Adrenal gland (tissue), 12 donors: ENCODE data around the gene SCGN. TPM values are rescaled to one million over a fixed set of nuclear protein-coding genes. Genes with fewer than 3 reads are reported as not detected.

Experiments
- DNase-seq, 7 donors: peaks; one replicate each; pipeline ENCODE4 v3.0.0-alpha.2; 2019 to 2020
- H3K27ac ChIP-seq, 5 donors: fragments of 200-600 bp; sonication (generic) in 4 of 5; 1 replicate in 3 of 5; 2 replicates in 2 of 5; pipeline versions ENCODE4 v1.5.1 to v1.8.0; 2016 to 2020; ENCODE audit warnings: mild to moderate bottlenecking in 1 of 5
- H3K27me3 ChIP-seq: fragments of 200-600 bp; 2 replicates; pipeline ENCODE4 v1.8.0; 2021
- H3K36me3 ChIP-seq, 2 donors: fragments of 200-600 bp; replicated peaks in 1 of 2; 1 replicate in 1 of 2; 2 replicates in 1 of 2; pipeline versions ENCODE4 v1.5.1 to v1.8.0; 2018 to 2022
- H3K4me1 ChIP-seq, 2 donors: fragments of 200-600 bp; replicated peaks in 1 of 2; 1 replicate in 1 of 2; 2 replicates in 1 of 2; pipeline versions ENCODE4 v1.5.1 to v1.8.0; 2018 to 2021
- H3K4me3 ChIP-seq, 4 donors: fragments of 200-600 bp; sonication (generic) in 3 of 4; one replicate each; pipeline ENCODE4 v1.5.1; 2016 to 2018
- H3K9me3 ChIP-seq, 3 donors: fragments of 200-600 bp; sonication (generic) in 1 of 3; replicated peaks in 1 of 3; 1 replicate in 2 of 3; 2 replicates in 1 of 3; pipeline versions ENCODE4 v1.5.1 to v1.8.0; 2016 to 2021
- POLR2A ChIP-seq, 2 donors: fragments of 450-650 bp; IDR thresholded peaks; one replicate each; pipeline ENCODE4 v1.6.1; 2017; ENCODE audit warnings: antibody characterized with exemption in 2 of 2, mild to moderate bottlenecking in 2 of 2, moderate library complexity in 1 of 2
- WGBS, 4 donors: extraction: QIAGEN DNeasy Blood & Tissue Kit in 2 of 4; methylation state at CpG; one replicate each; pipeline versions ENCODE4 v1.1.5 to v1.1.7; 2013 to 2017; 5-methylcytosine and 5-hydroxymethylcytosine counted together
- intact Hi-C, 2 donors: fragments of 100-400 bp; cut with DNase I; formaldehyde crosslinking; loops; one replicate each; pipeline versions ENCODE4 v1.14.1 to v1.15.0; 2022 to 2023
- polyA plus RNA-seq, 3 donors: library from polyadenylated mRNA; stranded (reverse); fragments of 200-250 nt in 2 of 3; fragments of 350-450 nt in 1 of 3; fragmentation: Illumina TruSeq in 1 of 3; extraction: RNeasy Lipid Tissue Mini Kit (QIAGEN cat#74804) in 1 of 3; gene quantifications; one replicate each; pipeline ENCODE4 v1.2.3, GENCODE V29; 2013 to 2014
- total RNA-seq, 9 donors: library from RNA; depleted of rRNA in 4 of 9; stranded (reverse); fragments of >200 nt in 4 of 9; fragments of 120-200 nt in 1 of 9; fragmentation: NEBNext Ultra II Directional in 1 of 9; extraction: Animal tissue kit (Norgen Biotek cat#: 25700) in 1 of 9; gene quantifications; one replicate each; pipeline versions ENCODE4 v1.1.0 to v1.2.4, GENCODE V29; 2013 to 2023
- TF ChIP-seq, protein P1 (sequence below), 6 experiments: fragments of 450-650 bp in 4 of 6; fragments of 200-600 bp in 2 of 6; sonication (generic) in 1 of 6; IDR thresholded peaks; 1 replicate in 5 of 6; 2 replicates in 1 of 6; pipeline versions ENCODE4 v1.5.1 to v1.8.0; 2016 to 2021; ENCODE audit warnings: antibody characterized with exemption in 6 of 6, mild to moderate bottlenecking in 2 of 6, moderate library complexity in 1 of 6
- donor health status: healthy with polysubstance abuse.
- donor health status: Bipolar disorder and iron deficiency.
- donor health status: DM: yes; HTN: yes; CAD: no.
- donor health status: DM: no; HTN: no; CAD: no.
- donor health status: DM: no; HTN: no; CAD: no.
- donor health status: DM: yes; HTN: yes; CAD: no.

SCGN gene
- total and polyA plus RNA-seq, 12 donors: 0.19 to 3.7 (median 1.3) TPM

GRCh38 chr6:25682324-25682723 lies 30.3 kb downstream of the SCGN start:
- 64 to 71% (median 65%) methylated on average over 4 of the region's 4 CpGs for WGBS, 4 donors
- H3K4me1 ChIP-seq: no peaks in the 10 kb centered on the region
- intact Hi-C loops: no loop called here

GRCh38 chr6:25684565-25684964 lies 32.5 kb downstream of the SCGN start:
- intact Hi-C loops: no loop called here
- Histone ChIP-seq H3K4me3 (no peak overlapping the region), H3K4me1 (no peaks in the 10 kb centered on the region), H3K27ac (no peak overlapping the region), H3K27me3 (no peaks in the 10 kb centered on the region), H3K9me3 (no peaks in the 10 kb centered on the region), H3K36me3 (no peaks in the 10 kb centered on the region)
- no peak for DNase-seq
- TF ChIP-seq, protein P1, sequence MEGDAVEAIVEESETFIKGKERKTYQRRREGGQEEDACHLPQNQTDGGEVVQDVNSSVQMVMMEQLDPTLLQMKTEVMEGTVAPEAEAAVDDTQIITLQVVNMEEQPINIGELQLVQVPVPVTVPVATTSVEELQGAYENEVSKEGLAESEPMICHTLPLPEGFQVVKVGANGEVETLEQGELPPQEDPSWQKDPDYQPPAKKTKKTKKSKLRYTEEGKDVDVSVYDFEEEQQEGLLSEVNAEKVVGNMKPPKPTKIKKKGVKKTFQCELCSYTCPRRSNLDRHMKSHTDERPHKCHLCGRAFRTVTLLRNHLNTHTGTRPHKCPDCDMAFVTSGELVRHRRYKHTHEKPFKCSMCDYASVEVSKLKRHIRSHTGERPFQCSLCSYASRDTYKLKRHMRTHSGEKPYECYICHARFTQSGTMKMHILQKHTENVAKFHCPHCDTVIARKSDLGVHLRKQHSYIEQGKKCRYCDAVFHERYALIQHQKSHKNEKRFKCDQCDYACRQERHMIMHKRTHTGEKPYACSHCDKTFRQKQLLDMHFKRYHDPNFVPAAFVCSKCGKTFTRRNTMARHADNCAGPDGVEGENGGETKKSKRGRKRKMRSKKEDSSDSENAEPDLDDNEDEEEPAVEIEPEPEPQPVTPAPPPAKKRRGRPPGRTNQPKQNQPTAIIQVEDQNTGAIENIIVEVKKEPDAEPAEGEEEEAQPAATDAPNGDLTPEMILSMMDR (IDR thresholded peaks at IDR 0.05): no peak
- TF ChIP-seq POLR2A (IDR thresholded peaks at IDR 0.05): no peak
- WGBS, 4 donors: 41 to 86% (median 74%) methylated on average over 2 of the region's 2 CpGs

More at GRCh38 chr6:25682324-25682723, 30.3 kb downstream of the SCGN start:
- no peak overlapping the region for H3K4me3 ChIP-seq
- H3K9me3 ChIP-seq: no peaks in the 10 kb centered on the region
- H3K36me3 ChIP-seq: no peaks in the 10 kb centered on the region
- TF ChIP-seq, protein P1 (IDR thresholded peaks at IDR 0.05): no peak
- TF ChIP-seq POLR2A (IDR thresholded peaks at IDR 0.05): no peak
- no peaks in the 10 kb centered on the region for H3K27me3 ChIP-seq
- DNase-seq: peak in 1 of 7 donors; percentile 5
- H3K27ac ChIP-seq: no peak overlapping the region

DNA sequence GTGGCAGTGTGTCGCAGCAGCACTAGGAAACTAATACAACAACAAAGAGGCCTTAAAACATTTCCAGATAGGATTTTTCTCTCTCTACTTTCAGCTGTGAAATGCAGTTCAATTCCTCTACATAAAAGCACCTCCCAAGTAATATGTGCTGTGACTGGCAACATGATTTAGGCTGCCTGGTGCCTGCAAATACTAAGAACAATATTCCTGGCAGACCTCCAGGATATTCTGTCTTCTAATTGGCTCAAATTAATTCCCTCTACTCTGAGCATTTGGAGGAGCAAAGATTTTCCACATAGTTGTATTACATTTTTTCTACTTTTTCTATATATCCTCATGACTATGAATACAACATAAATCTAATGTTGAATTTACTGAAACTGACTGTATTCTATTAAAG lies 33.2 kb downstream of the SCGN start:
- intact Hi-C loops: no loop called here
- H3K4me3 ChIP-seq: no peak overlapping the region
- H3K36me3 ChIP-seq: no peaks in the 10 kb centered on the region

DNA sequence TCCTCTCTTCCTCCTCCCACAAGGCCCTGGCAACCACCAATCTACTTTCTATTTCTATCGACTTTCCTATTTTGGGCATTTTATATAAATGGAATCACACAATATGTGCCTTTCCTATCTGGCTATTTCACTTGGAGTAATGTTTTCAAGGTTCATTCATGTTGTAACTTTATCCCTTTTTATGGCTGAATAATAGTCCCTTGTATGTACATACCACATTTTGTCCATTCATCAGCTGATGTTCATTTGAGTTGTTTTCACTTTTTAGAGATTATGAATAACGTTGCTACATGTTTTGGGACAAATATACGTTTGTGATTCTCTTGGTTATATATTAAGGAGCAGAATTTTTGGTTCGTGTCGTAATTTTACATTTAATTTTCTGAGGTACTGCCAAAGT lies 33.9 kb downstream of the SCGN start:
- H3K36me3 ChIP-seq: no peaks in the 10 kb centered on the region
- DNase-seq: no peak
- no peaks in the 10 kb centered on the region for H3K27me3 ChIP-seq
- intact Hi-C loops: no loop called here
- 71 to 82% (median 76%) methylated on average over 5 of the region's 5 CpGs for WGBS, 4 donors
- H3K27ac ChIP-seq: no peak overlapping the region
- no peaks in the 10 kb centered on the region for H3K4me1 ChIP-seq
- TF ChIP-seq, protein P1 (IDR thresholded peaks at IDR 0.05): no peak
- no peak for TF ChIP-seq POLR2A (IDR thresholded peaks at IDR 0.05)
- no peak overlapping the region for H3K4me3 ChIP-seq
- no peaks in the 10 kb centered on the region for H3K9me3 ChIP-seq

More for the DNA sequence above, 33.2 kb downstream of the SCGN start:
- H3K4me1 ChIP-seq: no peaks in the 10 kb centered on the region
- no peak for TF ChIP-seq POLR2A (IDR thresholded peaks at IDR 0.05)
- TF ChIP-seq, protein P1 (IDR thresholded peaks at IDR 0.05): no peak
- H3K9me3 ChIP-seq: no peaks in the 10 kb centered on the region
- no peaks in the 10 kb centered on the region for H3K27me3 ChIP-seq
- H3K27ac ChIP-seq: no peak overlapping the region
- DNase-seq: no peak
- WGBS, 4 donors: 55 to 95% (median 66%) methylated on average over 1 of the region's 1 CpG; no CpG with 5 or more reads in 1 of the 4 donors
